ENCODE data around the gene UBQLN4. TPM values are rescaled to one million over a fixed set of nuclear protein-coding genes. Genes with fewer than 3 reads are reported as not detected.

Gene UBQLN4
- total and polyA plus RNA-seq, 9 of the 15 experiments (the other 6 are each of a cell fraction or from before 2014, with no cell fraction given): 13.5 to 65.5 (median 37.0) TPM

GRCh38 chr1:156052862-156053767 is 483 bp downstream of the UBQLN4 start:
- CTCF ChIA-PET (ENCODE audit: low intra/inter-chr PET ratio): interaction anchor here (0.6 kb wide), 2 partner anchors 13 to 87 kb away, joined by 3 to 4 read pairs; no protein-coding TSS in a partner anchor
- H3K4me2 ChIP-seq (ENCODE audit: insufficient read depth, low read length): peak overlapping the region; percentile 92
- intact Hi-C loops (cut with micrococcal nuclease) (loop anchor here (5.0 kb wide), 2 partner anchors 71 to 116 kb away; no protein-coding TSS in a partner anchor), in situ Hi-C loops (cut with MboI) (no loop called here)
- under 1% methylated on average over 39 of the region's 63 CpGs for WGBS (ENCODE audit: insufficient coverage, low coverage, missing lambda C conversion rate)
- BruUV-seq (replicated peaks): TSS peak; percentile 36
- H3K27me3 ChIP-seq (ENCODE audit: control insufficient read depth in 2 of 2, insufficient read depth in 2 of 2, low read length in 2 of 2): no peaks in the 10 kb centered on the region
- peak; percentile 90 for FAIRE-seq
- ATAC-seq: peak; percentile 60
- POLR2A ChIA-PET: interaction anchor here (0.6 to 1.0 kb wide), 6 partner anchors 10 to 353 kb away, joined by 3 to 4 read pairs (median 3); no protein-coding TSS in a partner anchor
- no peaks in the 10 kb centered on the region for H3K9me1 ChIP-seq (ENCODE audit: control insufficient read depth, insufficient read depth, low read length)
- H3K27ac ChIP-seq (ENCODE audit: extremely low read depth, low read depth, low read length): peak overlapping the region; percentile 98
- peak; percentile 82 to 89 (median 84) for DNase-seq (ENCODE audit: extremely low read depth in 1 of 4, low spot score in 3 of 4)
- peaks cover 42% of the 10 kb centered on the region for H3K79me2 ChIP-seq (ENCODE audit: control insufficient read depth, insufficient read depth, low read length)
- peak overlapping the region; percentile 64 for H3K4me3 ChIP-seq
- peaks cover 3% of the 10 kb centered on the region; the same call in 1 of the 2 replicates for H4K20me1 ChIP-seq (replicated peaks; ENCODE audit: control insufficient read depth, insufficient read depth, low read length)
- peak overlapping the region; percentile 92 for H2AFZ ChIP-seq (ENCODE audit: low read depth, low read length)
- no peaks in the 10 kb centered on the region for H3K9me3 ChIP-seq (replicated peaks; ENCODE audit: control insufficient read depth, insufficient read depth, low read depth, low read length)
- H3K4me1 ChIP-seq (replicated peaks in 1 of 2; ENCODE audit: control insufficient read depth in 2 of 2, insufficient read depth in 2 of 2, low read length in 2 of 2): peaks cover 16 to 23% of the 10 kb centered on the region in 2 experiments; a peak in 4 of 5 replicates
- peaks cover 54% of the 10 kb centered on the region for H3K36me3 ChIP-seq (ENCODE audit: control insufficient read depth, insufficient read depth, low read length)
- peak overlapping the region; percentile 82 to 93 for H3K9ac ChIP-seq (ENCODE audit: insufficient read depth in 1 of 2, low read depth in 2 of 2, low read length in 2 of 2)
- TF ChIP-seq TCF3 (CRISPR knock-in tag; IDR thresholded peaks at IDR 0.05) (no peak), THAP12 (CRISPR knock-in tag; IDR thresholded peaks at IDR 0.05) (0 out of 2 replicates have a peak, but pooled peaks have one; percentile 9), ZNF134 (CRISPR knock-in tag; conservative IDR thresholded peaks at IDR 0.05) (no peak), C11orf30 (IDR thresholded peaks at IDR 0.05; ENCODE audit: low read depth) (no peak; the same call in 1 of the 2 replicates), NR2C2 (CRISPR knock-in tag; IDR thresholded peaks at IDR 0.05) (no peak), NR2C2 (tag; IDR thresholded peaks at IDR 0.05) (no peak), HDAC6 (IDR thresholded peaks at IDR 0.05; ENCODE audit: low read depth, low read length) (no peak), ILK (tag; IDR thresholded peaks at IDR 0.05; ENCODE audit: borderline replicate concordance, low read depth) (no peak), ESRRA (IDR thresholded peaks at IDR 0.05; ENCODE audit: borderline replicate concordance, low read depth) (no peak), SMAD4 (CRISPR knock-in tag; conservative IDR thresholded peaks at IDR 0.05) (no peak; the same call in 1 of the 2 replicates), MEIS2 (IDR thresholded peaks at IDR 0.05; ENCODE audit: partially characterized antibody) (peak; percentile 40), NONO (IDR thresholded peaks at IDR 0.05; ENCODE audit: low read depth in 2 of 2, low read length in 1 of 2) (no peak), PHF21A (IDR thresholded peaks at IDR 0.05; ENCODE audit: borderline replicate concordance, low read depth) (no peak), RBBP5 (IDR thresholded peaks at IDR 0.05; ENCODE audit: borderline replicate concordance, insufficient read depth, low read length, poor library complexity, severe bottlenecking) (peak; percentile 45), ZBTB1 (CRISPR knock-in tag; IDR thresholded peaks at IDR 0.05; ENCODE audit: borderline replicate concordance, low read depth) (no peak), SLC30A9 (CRISPR knock-in tag; IDR thresholded peaks at IDR 0.05) (no peak), BACH1 (tag; IDR thresholded peaks at IDR 0.05) (no peak)
- TF ChIP-seq, protein P1, sequence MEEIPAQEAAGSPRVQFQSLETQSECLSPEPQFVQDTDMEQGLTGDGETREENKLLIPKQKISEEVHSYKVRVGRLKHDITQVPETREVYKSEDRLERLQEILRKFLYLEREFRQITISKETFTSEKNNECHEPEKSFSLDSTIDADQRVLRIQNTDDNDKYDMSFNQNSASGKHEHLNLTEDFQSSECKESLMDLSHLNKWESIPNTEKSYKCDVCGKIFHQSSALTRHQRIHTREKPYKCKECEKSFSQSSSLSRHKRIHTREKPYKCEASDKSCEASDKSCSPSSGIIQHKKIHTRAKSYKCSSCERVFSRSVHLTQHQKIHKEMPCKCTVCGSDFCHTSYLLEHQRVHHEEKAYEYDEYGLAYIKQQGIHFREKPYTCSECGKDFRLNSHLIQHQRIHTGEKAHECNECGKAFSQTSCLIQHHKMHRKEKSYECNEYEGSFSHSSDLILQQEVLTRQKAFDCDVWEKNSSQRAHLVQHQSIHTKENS (CRISPR knock-in tag; IDR thresholded peaks at IDR 0.05): no peak
